Measurements from ENCODE around the gene STAG1. TPM values are rescaled to one million over a fixed set of nuclear protein-coding genes. Genes with fewer than 3 reads are reported as not detected.
A peak's percentile ranks its signal among the peaks of the same experiment; 100 is the strongest.

STAG1 gene
- total RNA-seq, 1 donor: 58.6 TPM

DNA sequence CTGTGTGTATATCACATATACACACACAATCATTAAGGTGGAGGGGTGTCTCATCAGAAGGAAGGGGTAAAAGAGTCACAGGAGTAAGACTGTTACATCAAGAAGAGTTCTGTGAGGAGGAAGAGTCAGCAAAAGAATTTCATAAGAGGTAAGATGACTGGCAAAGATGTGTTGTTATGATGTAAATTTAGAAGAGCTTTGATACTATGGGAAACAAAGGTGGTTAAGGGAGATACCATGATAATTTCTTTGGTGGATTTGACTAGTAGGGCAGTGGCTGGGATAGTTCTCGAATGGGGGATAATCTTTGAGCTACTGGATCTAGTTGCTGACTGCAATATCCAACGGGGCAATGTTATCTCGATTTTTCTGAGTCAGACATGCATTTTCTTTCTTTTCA, 61.6 kb downstream of the STAG1 start:
- TF ChIP-seq, protein P1, sequence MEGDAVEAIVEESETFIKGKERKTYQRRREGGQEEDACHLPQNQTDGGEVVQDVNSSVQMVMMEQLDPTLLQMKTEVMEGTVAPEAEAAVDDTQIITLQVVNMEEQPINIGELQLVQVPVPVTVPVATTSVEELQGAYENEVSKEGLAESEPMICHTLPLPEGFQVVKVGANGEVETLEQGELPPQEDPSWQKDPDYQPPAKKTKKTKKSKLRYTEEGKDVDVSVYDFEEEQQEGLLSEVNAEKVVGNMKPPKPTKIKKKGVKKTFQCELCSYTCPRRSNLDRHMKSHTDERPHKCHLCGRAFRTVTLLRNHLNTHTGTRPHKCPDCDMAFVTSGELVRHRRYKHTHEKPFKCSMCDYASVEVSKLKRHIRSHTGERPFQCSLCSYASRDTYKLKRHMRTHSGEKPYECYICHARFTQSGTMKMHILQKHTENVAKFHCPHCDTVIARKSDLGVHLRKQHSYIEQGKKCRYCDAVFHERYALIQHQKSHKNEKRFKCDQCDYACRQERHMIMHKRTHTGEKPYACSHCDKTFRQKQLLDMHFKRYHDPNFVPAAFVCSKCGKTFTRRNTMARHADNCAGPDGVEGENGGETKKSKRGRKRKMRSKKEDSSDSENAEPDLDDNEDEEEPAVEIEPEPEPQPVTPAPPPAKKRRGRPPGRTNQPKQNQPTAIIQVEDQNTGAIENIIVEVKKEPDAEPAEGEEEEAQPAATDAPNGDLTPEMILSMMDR (IDR thresholded peaks at IDR 0.05; ENCODE audit: extremely low read depth, low read depth, low read length): no peak
- Histone ChIP-seq H3K4me3 (ENCODE audit: insufficient read depth, low read length) (no peak overlapping the region), H2AFZ (ENCODE audit: low read length) (no peak overlapping the region), H3K27me3 (ENCODE audit: insufficient read depth, low read length) (no peaks in the 10 kb centered on the region), H3K79me2 (ENCODE audit: insufficient read depth, low read length) (peaks cover 88% of the 10 kb centered on the region), H3K36me3 (ENCODE audit: insufficient read depth, low read length) (no peaks in the 10 kb centered on the region), H4K20me1 (ENCODE audit: insufficient read depth, low read length) (peaks cover 3% of the 10 kb centered on the region), H3K9me3 (ENCODE audit: low read depth, low read length) (no peaks in the 10 kb centered on the region), H3K27ac (ENCODE audit: low read depth, low read length) (no peak overlapping the region), H3K4me2 (ENCODE audit: insufficient read depth, low read length) (no peak overlapping the region), H3K4me1 (ENCODE audit: insufficient read depth, low read length) (no peaks in the 10 kb centered on the region)
- no peak for DNase-seq (ENCODE audit: insufficient read length, low spot score, missing footprints)

DNA sequence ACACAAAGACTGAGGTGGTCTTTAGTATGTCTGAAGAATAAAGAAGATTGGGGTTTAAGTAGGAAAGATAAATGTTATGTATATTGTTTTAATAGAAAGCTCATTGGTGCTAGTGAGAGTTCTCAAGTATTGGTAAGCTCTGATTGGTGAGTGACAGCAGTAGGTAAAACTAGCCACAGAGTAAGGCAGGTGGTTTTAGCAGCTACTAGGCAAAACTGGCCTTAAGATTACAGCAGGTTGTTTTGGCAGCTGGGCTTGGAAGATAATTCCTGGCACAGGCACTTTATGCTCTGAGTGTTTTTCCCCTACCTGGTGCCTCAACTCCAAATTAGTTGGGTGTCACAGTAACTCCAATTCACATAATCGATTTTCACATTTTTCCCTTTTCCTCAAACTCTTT, 66.3 kb downstream of the STAG1 start:
- no peak for DNase-seq (ENCODE audit: insufficient read length, low spot score, missing footprints)
- Histone ChIP-seq H3K36me3 (ENCODE audit: insufficient read depth, low read length) (no peaks in the 10 kb centered on the region), H2AFZ (ENCODE audit: low read length) (no peak overlapping the region), H3K27me3 (ENCODE audit: insufficient read depth, low read length) (no peaks in the 10 kb centered on the region), H4K20me1 (ENCODE audit: insufficient read depth, low read length) (peaks cover 3% of the 10 kb centered on the region), H3K27ac (ENCODE audit: low read depth, low read length) (no peak overlapping the region), H3K4me3 (ENCODE audit: insufficient read depth, low read length) (no peak overlapping the region), H3K4me1 (ENCODE audit: insufficient read depth, low read length) (no peaks in the 10 kb centered on the region), H3K4me2 (ENCODE audit: insufficient read depth, low read length) (no peak overlapping the region), H3K79me2 (ENCODE audit: insufficient read depth, low read length) (peaks cover 92% of the 10 kb centered on the region), H3K9me3 (ENCODE audit: low read depth, low read length) (no peaks in the 10 kb centered on the region)
- TF ChIP-seq, protein P1 (IDR thresholded peaks at IDR 0.05; ENCODE audit: extremely low read depth, low read depth, low read length): no peak

DNA sequence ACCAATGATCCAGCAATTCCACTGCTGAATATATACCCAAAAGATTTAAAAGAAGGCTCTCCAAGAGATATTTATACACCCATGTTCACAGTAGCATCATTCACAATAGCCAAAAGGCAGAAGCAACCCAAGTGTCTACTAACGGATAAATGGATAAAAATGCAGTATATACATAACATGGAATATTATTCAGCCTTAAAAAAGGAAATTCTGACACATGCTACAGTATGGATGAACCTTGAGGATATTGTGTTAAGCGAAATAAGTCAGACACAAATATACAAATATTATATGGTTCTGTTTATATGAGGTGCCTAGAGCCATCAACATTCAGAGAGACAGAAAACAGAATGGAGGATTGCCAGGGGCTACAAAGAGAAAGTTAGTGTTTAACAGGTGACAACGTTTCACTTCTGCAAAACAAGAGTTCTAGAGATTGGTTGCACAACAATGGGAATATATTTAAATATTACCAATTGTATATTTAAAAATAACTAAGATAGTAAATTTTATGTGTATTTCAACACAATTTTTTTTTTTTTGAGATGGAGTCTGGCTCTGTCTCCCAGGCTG, 69.4 kb downstream of the STAG1 start:
- no peak for DNase-seq (ENCODE audit: insufficient read length, low spot score, missing footprints)
- H3K9me3 ChIP-seq (ENCODE audit: low read depth, low read length): no peaks in the 10 kb centered on the region
- H3K4me2 ChIP-seq (ENCODE audit: insufficient read depth, low read length): no peak overlapping the region
- no peaks in the 10 kb centered on the region for H4K20me1 ChIP-seq (ENCODE audit: insufficient read depth, low read length)
- no peak overlapping the region for H3K4me3 ChIP-seq (ENCODE audit: insufficient read depth, low read length)
- H3K27me3 ChIP-seq (ENCODE audit: insufficient read depth, low read length): no peaks in the 10 kb centered on the region
- H3K4me1 ChIP-seq (ENCODE audit: insufficient read depth, low read length): peaks cover 3% of the 10 kb centered on the region
- peaks cover 81% of the 10 kb centered on the region for H3K79me2 ChIP-seq (ENCODE audit: insufficient read depth, low read length)
- H3K36me3 ChIP-seq (ENCODE audit: insufficient read depth, low read length): no peaks in the 10 kb centered on the region
- no peak overlapping the region for H2AFZ ChIP-seq (ENCODE audit: low read length)
- no peak overlapping the region for H3K27ac ChIP-seq (ENCODE audit: low read depth, low read length)
- TF ChIP-seq, protein P1 (IDR thresholded peaks at IDR 0.05; ENCODE audit: extremely low read depth, low read depth, low read length): no peak

DNA sequence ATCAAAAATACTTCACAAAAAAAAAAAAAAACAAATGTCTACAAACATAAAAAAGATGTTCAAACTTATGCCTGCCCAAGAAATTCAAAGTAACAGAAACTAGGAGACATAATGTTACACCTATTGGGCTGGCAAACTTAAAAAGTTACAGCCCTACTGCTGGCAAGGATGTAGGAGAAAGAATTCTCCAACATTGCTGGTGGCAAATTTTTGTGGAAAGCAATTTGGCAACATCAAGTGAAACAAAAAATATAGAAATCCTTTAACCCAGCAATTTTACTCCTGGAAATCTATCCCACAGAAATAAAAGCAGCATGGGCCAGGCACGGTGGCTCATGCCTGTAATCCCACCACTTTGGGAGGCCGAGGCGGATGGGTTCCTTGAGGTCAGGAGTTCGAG, 73.2 kb downstream of the STAG1 start:
- TF ChIP-seq, protein P1 (IDR thresholded peaks at IDR 0.05; ENCODE audit: extremely low read depth, low read depth, low read length): no peak
- no peak overlapping the region for H3K4me2 ChIP-seq (ENCODE audit: insufficient read depth, low read length)
- no peak overlapping the region for H2AFZ ChIP-seq (ENCODE audit: low read length)
- H4K20me1 ChIP-seq (ENCODE audit: insufficient read depth, low read length): no peaks in the 10 kb centered on the region
- peak; percentile 26 for DNase-seq (ENCODE audit: insufficient read length, low spot score, missing footprints)
- no peak overlapping the region for H3K4me3 ChIP-seq (ENCODE audit: insufficient read depth, low read length)
- H3K79me2 ChIP-seq (ENCODE audit: insufficient read depth, low read length): peaks cover 76% of the 10 kb centered on the region
- peaks cover 3% of the 10 kb centered on the region for H3K4me1 ChIP-seq (ENCODE audit: insufficient read depth, low read length)
- no peaks in the 10 kb centered on the region for H3K27me3 ChIP-seq (ENCODE audit: insufficient read depth, low read length)
- no peaks in the 10 kb centered on the region for H3K36me3 ChIP-seq (ENCODE audit: insufficient read depth, low read length)
- H3K27ac ChIP-seq (ENCODE audit: low read depth, low read length): no peak overlapping the region
- H3K9me3 ChIP-seq (ENCODE audit: low read depth, low read length): no peaks in the 10 kb centered on the region
